GM23338 (cell line): ENCODE results near the gene SYCP2.
A peak's percentile ranks its signal among the peaks of the same experiment; 100 is the strongest.

ENCODE experiments used
- CREB1 ChIP-seq: fragments of 250-450 bp; sonication (Bioruptor Pico); IDR thresholded peaks from 2 replicates; pipeline ENCODE4 v1.5.0; 2020; ENCODE audit warnings: low read depth, mild to moderate bottlenecking, moderate library complexity
- EZH2 ChIP-seq: fragments of 200-600 bp; sonication (generic); IDR thresholded peaks from one replicate; pipeline ENCODE4 v1.8.0; 2017; ENCODE audit warnings: antibody characterized with exemption, mild to moderate bottlenecking, low read depth; ENCODE audit not compliant: unreplicated experiment
- EZH2phosphoT487 ChIP-seq: fragments of 200-600 bp; sonication (generic); IDR thresholded peaks from one replicate; pipeline ENCODE4 v1.8.1; 2018; ENCODE audit warnings: antibody characterized with exemption; ENCODE audit not compliant: unreplicated experiment
- JUNB ChIP-seq: IDR thresholded peaks from one replicate; pipeline ENCODE4 v1.6.1; 2016; ENCODE audit warnings: antibody characterized with exemption; ENCODE audit not compliant: unreplicated experiment
- NANOG ChIP-seq: IDR thresholded peaks from 2 replicates; pipeline ENCODE4 v1.6.1; 2016; ENCODE audit warnings: antibody characterized with exemption, borderline replicate concordance
- POLR2AphosphoS5 ChIP-seq: IDR thresholded peaks from 2 replicates; pipeline ENCODE4 v1.6.1; 2016; ENCODE audit warnings: antibody characterized with exemption, low read depth
- STAT1 ChIP-seq: IDR thresholded peaks from one replicate; pipeline ENCODE4 v1.6.1; 2016; ENCODE audit warnings: antibody characterized with exemption; ENCODE audit not compliant: unreplicated experiment
- ZNF114 ChIP-seq: fragments of 250-450 bp; sonication (Bioruptor Pico); IDR thresholded peaks from 2 replicates; pipeline ENCODE4 v1.5.0; 2020; ENCODE audit warnings: mild to moderate bottlenecking, moderate library complexity
- ZNF331 ChIP-seq: fragments of 250-450 bp; sonication (Bioruptor Pico); IDR thresholded peaks from 2 replicates; pipeline ENCODE4 v1.5.0; 2020; ENCODE audit warnings: low read depth, mild to moderate bottlenecking, moderate library complexity
- TF ChIP-seq, protein P1 (sequence below), 2 experiments: fragments of 200-600 bp in 1 of 2; sonication (generic) in 1 of 2; conservative IDR thresholded peaks; 2 replicates each; pipeline versions ENCODE4 v1.5.1 to v1.6.1; 2016 to 2017; ENCODE audit warnings: antibody characterized with exemption in 2 of 2, low read depth in 2 of 2, mild to moderate bottlenecking in 2 of 2, moderate library complexity in 1 of 2
- TF ChIP-seq, protein P2 (sequence below): IDR thresholded peaks from one replicate; pipeline ENCODE4 v1.6.1; 2018; ENCODE audit warnings: antibody characterized with exemption; ENCODE audit not compliant: unreplicated experiment
- TF ChIP-seq, protein P3 (sequence below): IDR thresholded peaks from 2 replicates; pipeline ENCODE4 v1.6.1; 2016; ENCODE audit warnings: antibody characterized with exemption

DNA sequence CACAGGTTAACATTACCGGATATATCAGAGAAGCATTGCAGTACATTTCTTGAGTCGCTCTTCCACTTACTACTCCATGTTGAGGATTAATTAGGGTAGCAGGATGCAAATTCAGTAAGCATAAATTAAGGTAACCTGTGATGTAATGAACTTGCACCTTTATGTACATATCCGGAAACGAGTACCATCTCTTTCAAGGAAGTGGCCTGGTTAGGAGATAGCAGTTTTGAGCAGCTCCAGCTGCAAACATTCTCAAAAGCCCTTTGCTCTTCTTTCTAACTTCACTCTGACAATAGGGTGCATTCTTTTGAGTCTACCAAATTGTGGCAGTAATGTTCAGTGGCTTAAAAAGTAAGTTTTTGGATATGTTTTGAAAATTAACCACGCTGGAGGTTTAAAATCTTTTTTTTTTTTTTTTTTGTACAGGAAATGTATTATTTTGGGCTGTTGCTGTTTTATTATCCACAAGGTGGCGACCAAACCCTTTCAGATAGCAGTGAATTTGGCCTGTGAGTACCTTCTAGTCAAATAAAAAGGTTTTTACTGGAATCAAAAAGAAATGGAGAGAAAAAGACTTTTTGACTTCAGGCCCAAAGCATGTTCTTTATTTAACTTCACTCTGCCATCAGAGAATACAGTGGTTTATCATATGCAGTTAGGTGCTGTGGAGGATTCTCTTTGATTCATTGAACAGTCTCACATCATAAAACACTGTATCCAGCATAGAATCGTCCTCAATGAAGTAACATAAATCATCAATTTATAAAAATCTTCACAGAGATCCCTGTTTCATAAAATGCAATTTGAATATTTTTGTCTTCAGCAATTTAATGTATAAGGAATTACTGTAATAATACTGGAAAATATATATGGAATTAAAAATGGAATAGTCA is 15.6 kb upstream of the SYCP2 start:
- TF ChIP-seq, protein P1, sequence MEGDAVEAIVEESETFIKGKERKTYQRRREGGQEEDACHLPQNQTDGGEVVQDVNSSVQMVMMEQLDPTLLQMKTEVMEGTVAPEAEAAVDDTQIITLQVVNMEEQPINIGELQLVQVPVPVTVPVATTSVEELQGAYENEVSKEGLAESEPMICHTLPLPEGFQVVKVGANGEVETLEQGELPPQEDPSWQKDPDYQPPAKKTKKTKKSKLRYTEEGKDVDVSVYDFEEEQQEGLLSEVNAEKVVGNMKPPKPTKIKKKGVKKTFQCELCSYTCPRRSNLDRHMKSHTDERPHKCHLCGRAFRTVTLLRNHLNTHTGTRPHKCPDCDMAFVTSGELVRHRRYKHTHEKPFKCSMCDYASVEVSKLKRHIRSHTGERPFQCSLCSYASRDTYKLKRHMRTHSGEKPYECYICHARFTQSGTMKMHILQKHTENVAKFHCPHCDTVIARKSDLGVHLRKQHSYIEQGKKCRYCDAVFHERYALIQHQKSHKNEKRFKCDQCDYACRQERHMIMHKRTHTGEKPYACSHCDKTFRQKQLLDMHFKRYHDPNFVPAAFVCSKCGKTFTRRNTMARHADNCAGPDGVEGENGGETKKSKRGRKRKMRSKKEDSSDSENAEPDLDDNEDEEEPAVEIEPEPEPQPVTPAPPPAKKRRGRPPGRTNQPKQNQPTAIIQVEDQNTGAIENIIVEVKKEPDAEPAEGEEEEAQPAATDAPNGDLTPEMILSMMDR (conservative IDR thresholded peaks at IDR 0.05; ENCODE audit: low read depth in 2 of 2) = peak; percentile 57 to 68
- TF ChIP-seq, protein P2, sequence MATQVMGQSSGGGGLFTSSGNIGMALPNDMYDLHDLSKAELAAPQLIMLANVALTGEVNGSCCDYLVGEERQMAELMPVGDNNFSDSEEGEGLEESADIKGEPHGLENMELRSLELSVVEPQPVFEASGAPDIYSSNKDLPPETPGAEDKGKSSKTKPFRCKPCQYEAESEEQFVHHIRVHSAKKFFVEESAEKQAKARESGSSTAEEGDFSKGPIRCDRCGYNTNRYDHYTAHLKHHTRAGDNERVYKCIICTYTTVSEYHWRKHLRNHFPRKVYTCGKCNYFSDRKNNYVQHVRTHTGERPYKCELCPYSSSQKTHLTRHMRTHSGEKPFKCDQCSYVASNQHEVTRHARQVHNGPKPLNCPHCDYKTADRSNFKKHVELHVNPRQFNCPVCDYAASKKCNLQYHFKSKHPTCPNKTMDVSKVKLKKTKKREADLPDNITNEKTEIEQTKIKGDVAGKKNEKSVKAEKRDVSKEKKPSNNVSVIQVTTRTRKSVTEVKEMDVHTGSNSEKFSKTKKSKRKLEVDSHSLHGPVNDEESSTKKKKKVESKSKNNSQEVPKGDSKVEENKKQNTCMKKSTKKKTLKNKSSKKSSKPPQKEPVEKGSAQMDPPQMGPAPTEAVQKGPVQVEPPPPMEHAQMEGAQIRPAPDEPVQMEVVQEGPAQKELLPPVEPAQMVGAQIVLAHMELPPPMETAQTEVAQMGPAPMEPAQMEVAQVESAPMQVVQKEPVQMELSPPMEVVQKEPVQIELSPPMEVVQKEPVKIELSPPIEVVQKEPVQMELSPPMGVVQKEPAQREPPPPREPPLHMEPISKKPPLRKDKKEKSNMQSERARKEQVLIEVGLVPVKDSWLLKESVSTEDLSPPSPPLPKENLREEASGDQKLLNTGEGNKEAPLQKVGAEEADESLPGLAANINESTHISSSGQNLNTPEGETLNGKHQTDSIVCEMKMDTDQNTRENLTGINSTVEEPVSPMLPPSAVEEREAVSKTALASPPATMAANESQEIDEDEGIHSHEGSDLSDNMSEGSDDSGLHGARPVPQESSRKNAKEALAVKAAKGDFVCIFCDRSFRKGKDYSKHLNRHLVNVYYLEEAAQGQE = no peak
- no peak for TF ChIP-seq POLR2AphosphoS5
- TF ChIP-seq EZH2phosphoT487 = no peak
- no peak for TF ChIP-seq EZH2
- TF ChIP-seq CREB1 = no peak
- no peak for TF ChIP-seq JUNB
- no peak for TF ChIP-seq ZNF331 (CRISPR knock-in tag)
- TF ChIP-seq, protein P3, sequence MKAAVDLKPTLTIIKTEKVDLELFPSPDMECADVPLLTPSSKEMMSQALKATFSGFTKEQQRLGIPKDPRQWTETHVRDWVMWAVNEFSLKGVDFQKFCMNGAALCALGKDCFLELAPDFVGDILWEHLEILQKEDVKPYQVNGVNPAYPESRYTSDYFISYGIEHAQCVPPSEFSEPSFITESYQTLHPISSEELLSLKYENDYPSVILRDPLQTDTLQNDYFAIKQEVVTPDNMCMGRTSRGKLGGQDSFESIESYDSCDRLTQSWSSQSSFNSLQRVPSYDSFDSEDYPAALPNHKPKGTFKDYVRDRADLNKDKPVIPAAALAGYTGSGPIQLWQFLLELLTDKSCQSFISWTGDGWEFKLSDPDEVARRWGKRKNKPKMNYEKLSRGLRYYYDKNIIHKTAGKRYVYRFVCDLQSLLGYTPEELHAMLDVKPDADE = no peak
- no peak for TF ChIP-seq ZNF114 (CRISPR knock-in tag)
- no peak for TF ChIP-seq NANOG
- no peak for TF ChIP-seq STAT1
